Measurements from ENCODE around the gene CLDN18.

Gene CLDN18

DNA sequence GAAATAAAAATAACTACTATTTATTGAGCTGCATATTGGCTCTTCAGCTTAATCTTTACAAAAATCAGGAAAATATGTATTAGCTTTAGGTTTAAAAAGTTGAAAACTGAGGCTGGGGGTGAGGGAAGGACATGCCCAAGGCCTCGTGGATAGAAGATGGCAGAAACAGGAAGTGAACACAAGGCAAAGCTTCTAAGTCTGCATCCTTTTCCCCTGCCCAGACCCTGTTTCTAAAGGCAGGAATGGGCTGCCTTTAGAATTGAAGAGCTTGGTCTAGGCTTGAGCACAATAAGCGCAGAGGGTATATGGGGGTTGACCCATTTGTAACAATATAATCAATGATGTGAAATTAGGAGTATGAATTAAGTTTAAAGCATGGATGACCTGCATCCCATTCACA, 6.1 kb downstream of the CLDN18 start:
- TF ChIP-seq CEBPB (IDR thresholded peaks at IDR 0.05) (no peak), ZBTB7A (IDR thresholded peaks at IDR 0.05; ENCODE audit: low read depth) (no peak), TCF12 (IDR thresholded peaks at IDR 0.05; ENCODE audit: low read depth) (no peak), TEAD4 (IDR thresholded peaks at IDR 0.05) (no peak), YY1 (IDR thresholded peaks at IDR 0.05; ENCODE audit: low read depth) (no peak), EGR1 (IDR thresholded peaks at IDR 0.05) (no peak), RAD21 (IDR thresholded peaks at IDR 0.05; ENCODE audit: low read depth) (no peak), CREB1 (IDR thresholded peaks at IDR 0.05; ENCODE audit: low read depth) (no peak), TAF1 (IDR thresholded peaks at IDR 0.05; ENCODE audit: low read depth) (no peak), FOXM1 (IDR thresholded peaks at IDR 0.05; ENCODE audit: borderline replicate concordance, low read depth) (no peak), EP300 (IDR thresholded peaks at IDR 0.05; ENCODE audit: borderline replicate concordance) (no peak), NFIC (IDR thresholded peaks at IDR 0.05) (no peak)
- TF ChIP-seq, protein P1, sequence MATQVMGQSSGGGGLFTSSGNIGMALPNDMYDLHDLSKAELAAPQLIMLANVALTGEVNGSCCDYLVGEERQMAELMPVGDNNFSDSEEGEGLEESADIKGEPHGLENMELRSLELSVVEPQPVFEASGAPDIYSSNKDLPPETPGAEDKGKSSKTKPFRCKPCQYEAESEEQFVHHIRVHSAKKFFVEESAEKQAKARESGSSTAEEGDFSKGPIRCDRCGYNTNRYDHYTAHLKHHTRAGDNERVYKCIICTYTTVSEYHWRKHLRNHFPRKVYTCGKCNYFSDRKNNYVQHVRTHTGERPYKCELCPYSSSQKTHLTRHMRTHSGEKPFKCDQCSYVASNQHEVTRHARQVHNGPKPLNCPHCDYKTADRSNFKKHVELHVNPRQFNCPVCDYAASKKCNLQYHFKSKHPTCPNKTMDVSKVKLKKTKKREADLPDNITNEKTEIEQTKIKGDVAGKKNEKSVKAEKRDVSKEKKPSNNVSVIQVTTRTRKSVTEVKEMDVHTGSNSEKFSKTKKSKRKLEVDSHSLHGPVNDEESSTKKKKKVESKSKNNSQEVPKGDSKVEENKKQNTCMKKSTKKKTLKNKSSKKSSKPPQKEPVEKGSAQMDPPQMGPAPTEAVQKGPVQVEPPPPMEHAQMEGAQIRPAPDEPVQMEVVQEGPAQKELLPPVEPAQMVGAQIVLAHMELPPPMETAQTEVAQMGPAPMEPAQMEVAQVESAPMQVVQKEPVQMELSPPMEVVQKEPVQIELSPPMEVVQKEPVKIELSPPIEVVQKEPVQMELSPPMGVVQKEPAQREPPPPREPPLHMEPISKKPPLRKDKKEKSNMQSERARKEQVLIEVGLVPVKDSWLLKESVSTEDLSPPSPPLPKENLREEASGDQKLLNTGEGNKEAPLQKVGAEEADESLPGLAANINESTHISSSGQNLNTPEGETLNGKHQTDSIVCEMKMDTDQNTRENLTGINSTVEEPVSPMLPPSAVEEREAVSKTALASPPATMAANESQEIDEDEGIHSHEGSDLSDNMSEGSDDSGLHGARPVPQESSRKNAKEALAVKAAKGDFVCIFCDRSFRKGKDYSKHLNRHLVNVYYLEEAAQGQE (IDR thresholded peaks at IDR 0.05; ENCODE audit: low read depth): no peak
- TF ChIP-seq, protein P2, sequence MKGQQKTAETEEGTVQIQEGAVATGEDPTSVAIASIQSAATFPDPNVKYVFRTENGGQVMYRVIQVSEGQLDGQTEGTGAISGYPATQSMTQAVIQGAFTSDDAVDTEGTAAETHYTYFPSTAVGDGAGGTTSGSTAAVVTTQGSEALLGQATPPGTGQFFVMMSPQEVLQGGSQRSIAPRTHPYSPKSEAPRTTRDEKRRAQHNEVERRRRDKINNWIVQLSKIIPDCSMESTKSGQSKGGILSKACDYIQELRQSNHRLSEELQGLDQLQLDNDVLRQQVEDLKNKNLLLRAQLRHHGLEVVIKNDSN (IDR thresholded peaks at IDR 0.05): no peak

DNA sequence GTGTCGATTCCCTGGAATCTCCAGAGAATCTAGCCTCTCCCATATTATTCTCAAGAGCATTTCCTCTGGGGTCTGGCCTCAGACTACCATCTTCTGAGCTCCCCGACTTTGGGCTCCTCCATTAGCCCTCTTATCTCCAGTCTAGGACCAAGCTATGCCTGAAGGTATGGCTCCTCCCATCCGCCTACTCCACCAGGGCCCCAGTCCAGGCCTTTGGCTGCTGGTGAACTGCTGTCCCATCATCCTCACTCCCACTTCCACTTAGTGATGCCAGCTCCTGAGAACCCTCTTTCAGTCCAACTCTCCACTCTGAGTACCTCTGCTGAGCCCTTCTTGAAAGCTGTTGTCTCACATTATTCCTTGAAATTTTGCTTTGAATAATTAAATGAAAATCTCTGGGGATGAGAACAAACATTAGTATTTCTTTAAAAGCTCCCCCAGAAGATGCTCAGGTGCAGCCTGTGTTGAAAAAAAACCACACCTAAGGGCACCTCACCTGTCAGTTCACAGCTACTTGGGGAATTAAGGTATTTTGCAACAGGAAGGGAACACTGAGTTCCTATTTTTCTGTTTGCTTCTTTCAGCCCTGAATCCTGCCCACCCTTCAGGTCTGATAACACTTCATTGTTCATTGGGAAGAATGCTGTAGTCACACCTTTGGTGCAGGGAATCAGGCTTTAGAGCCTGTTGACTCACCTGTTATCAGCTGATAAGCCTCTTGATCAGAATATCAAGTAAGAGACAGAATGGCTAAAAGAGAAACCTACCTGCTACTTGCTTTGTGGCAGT, 9.5 kb downstream of the CLDN18 start:
- no peak for TF ChIP-seq FOXM1 (IDR thresholded peaks at IDR 0.05; ENCODE audit: borderline replicate concordance, low read depth)
- no peak for TF ChIP-seq TCF12 (IDR thresholded peaks at IDR 0.05; ENCODE audit: low read depth)
- TF ChIP-seq, protein P1 (IDR thresholded peaks at IDR 0.05; ENCODE audit: low read depth): no peak
- TF ChIP-seq YY1 (IDR thresholded peaks at IDR 0.05; ENCODE audit: low read depth): no peak
- no peak for TF ChIP-seq EGR1 (IDR thresholded peaks at IDR 0.05)
- TF ChIP-seq CREB1 (IDR thresholded peaks at IDR 0.05; ENCODE audit: low read depth): no peak
- no peak for TF ChIP-seq EP300 (IDR thresholded peaks at IDR 0.05; ENCODE audit: borderline replicate concordance)
- no peak for TF ChIP-seq NFIC (IDR thresholded peaks at IDR 0.05)
- TF ChIP-seq TAF1 (IDR thresholded peaks at IDR 0.05; ENCODE audit: low read depth): no peak
- TF ChIP-seq RAD21 (IDR thresholded peaks at IDR 0.05; ENCODE audit: low read depth): no peak

DNA sequence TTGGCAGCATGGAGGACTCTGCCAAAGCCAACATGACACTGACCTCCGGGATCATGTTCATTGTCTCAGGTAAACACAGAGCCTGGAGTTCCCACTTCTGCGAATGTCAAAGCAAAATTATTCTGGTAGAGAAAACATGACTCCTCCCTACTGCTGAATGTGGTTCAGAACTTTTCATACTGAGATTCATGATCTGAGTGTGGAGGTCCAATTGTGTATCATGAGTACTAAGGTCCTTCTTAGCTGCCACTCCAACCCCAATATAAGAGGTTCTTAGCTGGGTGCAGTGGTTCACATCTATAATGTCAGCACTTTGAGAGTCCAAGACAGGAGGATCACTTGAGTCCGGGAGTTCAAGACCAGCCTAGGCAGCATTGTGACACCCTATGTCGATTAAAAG, 13.8 kb downstream of the CLDN18 start:
- TF ChIP-seq EGR1 (IDR thresholded peaks at IDR 0.05) (no peak), CREB1 (IDR thresholded peaks at IDR 0.05; ENCODE audit: low read depth) (no peak), CEBPB (IDR thresholded peaks at IDR 0.05) (no peak), EP300 (IDR thresholded peaks at IDR 0.05; ENCODE audit: borderline replicate concordance) (no peak), ZBTB7A (IDR thresholded peaks at IDR 0.05; ENCODE audit: low read depth) (no peak), RAD21 (IDR thresholded peaks at IDR 0.05; ENCODE audit: low read depth) (no peak), FOXM1 (IDR thresholded peaks at IDR 0.05; ENCODE audit: borderline replicate concordance, low read depth) (no peak), TAF1 (IDR thresholded peaks at IDR 0.05; ENCODE audit: low read depth) (no peak), TEAD4 (IDR thresholded peaks at IDR 0.05) (no peak), NFIC (IDR thresholded peaks at IDR 0.05) (no peak), TCF12 (IDR thresholded peaks at IDR 0.05; ENCODE audit: low read depth) (no peak)
- TF ChIP-seq, protein P1 (IDR thresholded peaks at IDR 0.05; ENCODE audit: low read depth): no peak
- TF ChIP-seq, protein P3, sequence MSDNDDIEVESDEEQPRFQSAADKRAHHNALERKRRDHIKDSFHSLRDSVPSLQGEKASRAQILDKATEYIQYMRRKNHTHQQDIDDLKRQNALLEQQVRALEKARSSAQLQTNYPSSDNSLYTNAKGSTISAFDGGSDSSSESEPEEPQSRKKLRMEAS (IDR thresholded peaks at IDR 0.05): no peak
- TF ChIP-seq, protein P2 (IDR thresholded peaks at IDR 0.05): no peak

DNA sequence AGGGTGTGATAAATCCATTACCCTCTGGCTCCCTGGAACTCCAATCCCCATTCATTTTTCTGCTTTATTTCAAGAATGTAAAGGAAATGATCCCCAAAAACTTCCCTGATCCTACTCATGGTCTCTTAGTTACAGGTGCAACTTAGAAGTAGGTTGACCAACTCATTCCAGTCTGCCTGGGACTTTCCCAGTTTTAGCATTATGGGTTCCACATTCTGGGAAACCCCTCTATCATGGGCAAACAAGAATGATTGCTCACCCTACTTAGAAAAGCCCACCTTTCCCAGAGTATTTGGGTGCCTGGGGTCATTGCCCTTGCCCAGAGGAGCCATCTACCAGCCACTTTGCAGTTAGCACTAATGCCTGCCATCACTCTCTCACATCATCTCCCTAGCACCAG, 15.6 kb downstream of the CLDN18 start:
- no peak for TF ChIP-seq CEBPB (IDR thresholded peaks at IDR 0.05)
- TF ChIP-seq ZBTB7A (IDR thresholded peaks at IDR 0.05; ENCODE audit: low read depth): no peak
- no peak for TF ChIP-seq EP300 (IDR thresholded peaks at IDR 0.05; ENCODE audit: borderline replicate concordance)
- no peak for TF ChIP-seq FOXM1 (IDR thresholded peaks at IDR 0.05; ENCODE audit: borderline replicate concordance, low read depth)
- TF ChIP-seq, protein P3 (IDR thresholded peaks at IDR 0.05): no peak
- TF ChIP-seq YY1 (IDR thresholded peaks at IDR 0.05; ENCODE audit: low read depth): no peak
- no peak for TF ChIP-seq CREB1 (IDR thresholded peaks at IDR 0.05; ENCODE audit: low read depth)
- no peak for TF ChIP-seq TCF12 (IDR thresholded peaks at IDR 0.05; ENCODE audit: low read depth)
- no peak for TF ChIP-seq TAF1 (IDR thresholded peaks at IDR 0.05; ENCODE audit: low read depth)
- TF ChIP-seq TEAD4 (IDR thresholded peaks at IDR 0.05): no peak
